ENCODE measurements around the gene DAPK1.

The DAPK1 gene

DNA sequence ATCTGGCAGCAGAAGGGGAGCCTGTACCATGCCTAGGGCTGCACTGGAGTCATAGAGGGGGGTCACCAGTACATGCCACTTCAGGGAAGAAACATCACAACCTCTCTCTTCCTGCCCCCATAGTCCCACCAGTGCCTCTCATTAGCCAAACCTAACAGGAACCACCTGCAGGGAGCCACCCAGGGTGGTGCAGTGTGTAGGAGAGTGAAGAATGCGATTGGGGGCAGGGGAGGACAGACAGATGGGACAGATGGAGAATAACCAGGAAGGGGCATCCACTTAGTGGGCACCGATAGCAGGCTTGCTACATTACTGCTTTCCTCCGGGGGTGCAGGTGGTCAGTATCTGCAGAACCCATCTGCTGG, 19.2 kb downstream of the DAPK1 start:
- no peak for DNase-seq (ENCODE audit: low spot score)

DNA sequence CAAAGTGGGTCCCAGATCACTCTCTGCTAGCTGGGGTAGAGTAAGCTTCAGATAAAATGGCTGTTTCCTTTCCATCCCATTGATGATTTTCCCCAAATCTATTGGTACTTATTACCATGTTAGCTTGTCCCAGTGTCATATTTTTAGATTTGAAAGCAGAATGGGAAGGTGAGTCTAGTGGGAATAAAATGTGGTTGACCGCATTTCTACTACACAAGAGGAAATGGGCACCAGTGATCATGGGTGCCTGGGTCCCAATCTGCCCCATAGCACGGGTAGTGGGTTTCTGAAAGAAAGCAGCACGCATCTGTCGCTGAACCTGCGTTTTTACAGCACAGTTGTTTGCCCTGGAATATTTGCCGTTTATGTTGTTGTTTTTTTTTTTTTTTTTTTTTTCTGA, 20.1 kb downstream of the DAPK1 start:
- DNase-seq (ENCODE audit: low spot score): no peak

DNA sequence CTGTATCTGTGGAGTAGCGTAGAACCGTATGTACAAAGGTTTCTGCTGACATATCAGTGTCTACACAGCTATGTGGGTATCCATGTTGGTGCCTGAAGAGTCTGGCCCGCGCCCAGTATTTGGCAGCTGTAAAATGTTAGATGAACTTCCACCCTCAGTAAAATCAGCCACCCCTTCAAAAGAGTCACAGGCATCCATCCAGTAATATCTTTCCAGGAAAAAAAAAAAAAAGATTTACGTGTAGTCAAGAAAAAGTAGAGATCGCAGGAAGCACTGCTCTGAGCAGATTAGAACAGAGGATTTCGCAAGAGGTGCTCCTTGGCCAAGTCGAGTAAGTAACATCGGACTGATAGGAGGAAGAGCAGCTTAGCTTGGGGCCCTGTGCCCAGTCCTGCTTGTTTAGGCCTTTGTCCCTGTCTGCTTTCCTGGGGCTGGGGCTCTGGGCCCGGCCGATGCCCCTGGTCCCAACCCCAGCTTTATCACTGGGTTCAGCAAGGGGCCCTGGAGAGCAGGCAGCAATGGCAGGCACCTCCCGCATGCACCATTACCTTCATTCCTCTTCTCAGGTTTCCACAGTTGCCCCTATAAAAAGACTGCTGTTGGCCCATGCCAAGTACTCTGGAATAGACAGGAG, 21.2 kb downstream of the DAPK1 start:
- no peak for DNase-seq (ENCODE audit: low spot score)

DNA sequence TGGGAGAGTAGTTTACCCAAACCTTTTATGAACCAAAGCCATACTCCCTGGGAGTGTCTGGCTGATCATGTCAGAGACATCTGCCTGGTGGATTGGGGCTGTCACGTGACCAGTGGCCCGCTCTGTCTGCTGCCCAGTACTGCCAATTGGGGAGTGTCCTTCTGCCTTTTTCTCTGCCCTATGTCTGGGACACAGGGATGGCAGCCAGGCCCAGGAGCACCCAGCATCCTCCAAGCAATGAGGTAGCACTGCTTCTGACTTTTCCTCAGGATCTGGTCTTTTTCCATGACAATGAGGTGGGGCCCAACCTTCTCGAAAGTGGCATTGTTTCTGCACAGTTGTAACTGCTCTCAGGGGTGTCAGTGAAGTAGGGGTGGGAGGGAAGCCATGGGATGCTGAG, 21.8 kb downstream of the DAPK1 start:
- DNase-seq (ENCODE audit: low spot score): no peak

DNA sequence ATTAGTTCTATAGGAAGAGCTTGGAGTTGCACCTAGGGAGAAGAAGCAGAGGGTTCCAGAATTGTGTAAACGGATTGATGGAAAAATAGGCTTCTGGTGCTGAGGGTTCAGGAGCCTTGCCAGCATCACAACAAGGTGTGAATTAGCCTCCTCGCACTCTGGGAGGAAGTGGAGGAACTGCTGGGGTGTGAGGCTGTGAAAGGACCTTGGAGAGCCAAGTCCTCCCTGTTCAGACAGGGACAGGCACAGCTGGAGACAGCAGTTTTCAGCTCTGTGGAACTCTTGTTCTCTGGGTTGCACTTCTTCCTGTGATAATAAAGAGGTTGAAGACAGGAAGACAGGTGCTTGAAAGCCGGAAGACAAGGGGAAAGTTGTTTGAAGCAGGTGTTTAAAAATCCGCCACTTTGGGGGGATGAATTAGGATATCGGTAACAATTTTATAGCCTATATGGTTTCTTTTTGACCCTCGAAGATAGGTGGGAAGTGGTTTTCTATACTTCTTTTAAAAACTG, 22.6 kb downstream of the DAPK1 start:
- DNase-seq (ENCODE audit: low spot score): no peak

DNA sequence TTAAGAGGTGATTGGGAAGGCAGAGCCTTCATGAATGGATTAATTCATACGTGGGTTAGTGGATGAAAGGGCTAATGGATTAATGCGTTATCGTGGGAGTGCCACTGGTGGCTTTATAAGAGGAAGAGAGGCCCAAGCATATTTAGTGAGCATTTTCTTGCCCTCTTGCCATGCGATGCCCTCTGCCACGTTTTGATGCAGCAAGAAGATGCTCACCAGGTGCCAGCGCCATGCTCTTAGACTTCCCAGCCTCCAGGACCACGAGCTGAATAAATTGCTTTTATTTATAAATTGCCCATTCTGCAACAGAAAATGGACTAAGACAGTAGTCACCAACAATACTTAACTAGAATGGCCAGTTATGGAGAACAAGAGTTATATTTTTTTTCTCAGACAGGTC, 24.2 kb downstream of the DAPK1 start:
- DNase-seq (ENCODE audit: low spot score): no peak

DNA sequence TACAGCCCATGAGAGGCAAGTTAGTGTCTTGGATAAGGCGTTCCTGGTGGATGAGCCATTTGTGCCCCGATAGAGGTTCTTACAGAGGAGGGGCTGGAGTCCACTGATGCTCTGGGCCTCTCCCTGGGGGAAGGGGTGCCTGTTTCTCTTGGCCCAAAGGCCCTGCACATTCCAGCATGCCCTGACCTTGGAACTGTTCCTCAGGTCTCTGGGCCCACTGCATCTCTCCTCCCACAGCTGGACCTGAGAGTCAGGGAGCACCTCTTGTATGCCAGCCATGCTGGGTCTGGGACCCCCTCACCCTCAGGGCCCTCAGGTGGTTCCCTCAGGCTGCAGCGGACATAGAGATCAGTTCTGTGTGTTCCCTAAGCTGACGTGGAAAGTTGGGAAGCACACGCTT, 26.4 kb downstream of the DAPK1 start:
- DNase-seq (ENCODE audit: low spot score): no peak

DNA sequence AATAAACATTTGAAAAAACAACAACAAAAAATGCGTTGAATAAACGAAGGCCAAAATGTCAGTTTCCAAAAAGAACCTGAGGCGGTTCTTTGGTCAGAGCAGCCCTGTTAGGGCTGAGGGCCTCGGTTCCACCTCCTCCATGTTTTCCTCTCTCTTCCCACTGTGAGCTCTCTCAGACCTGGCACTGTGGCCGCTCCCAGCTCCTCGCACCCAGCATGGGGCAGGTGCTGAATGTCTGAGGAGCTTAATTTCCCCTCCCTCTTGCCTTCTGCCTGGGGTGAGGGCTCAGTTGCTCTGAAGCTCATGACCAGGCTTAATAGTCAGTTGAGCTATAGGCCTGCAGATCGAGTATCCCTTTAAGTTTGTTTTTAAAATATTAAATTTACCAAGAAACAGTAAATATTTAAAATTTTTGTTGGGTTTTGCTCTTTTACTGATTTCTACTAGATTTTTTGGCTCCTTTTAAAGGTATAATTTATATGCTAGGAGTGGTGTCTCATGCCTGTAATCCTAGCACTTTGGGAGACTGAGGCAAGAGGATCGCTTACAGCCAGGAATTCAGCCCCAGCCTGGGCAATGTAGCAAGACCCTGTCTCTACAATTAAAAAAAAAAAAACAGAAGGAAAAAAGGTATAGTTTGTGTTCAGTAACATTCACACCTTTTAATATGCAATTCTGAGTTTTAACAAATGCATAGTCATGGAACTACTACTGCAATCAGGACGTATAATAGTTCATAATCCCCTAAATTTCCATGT, 28.1 kb downstream of the DAPK1 start:
- no peak for DNase-seq (ENCODE audit: low spot score)

DNA sequence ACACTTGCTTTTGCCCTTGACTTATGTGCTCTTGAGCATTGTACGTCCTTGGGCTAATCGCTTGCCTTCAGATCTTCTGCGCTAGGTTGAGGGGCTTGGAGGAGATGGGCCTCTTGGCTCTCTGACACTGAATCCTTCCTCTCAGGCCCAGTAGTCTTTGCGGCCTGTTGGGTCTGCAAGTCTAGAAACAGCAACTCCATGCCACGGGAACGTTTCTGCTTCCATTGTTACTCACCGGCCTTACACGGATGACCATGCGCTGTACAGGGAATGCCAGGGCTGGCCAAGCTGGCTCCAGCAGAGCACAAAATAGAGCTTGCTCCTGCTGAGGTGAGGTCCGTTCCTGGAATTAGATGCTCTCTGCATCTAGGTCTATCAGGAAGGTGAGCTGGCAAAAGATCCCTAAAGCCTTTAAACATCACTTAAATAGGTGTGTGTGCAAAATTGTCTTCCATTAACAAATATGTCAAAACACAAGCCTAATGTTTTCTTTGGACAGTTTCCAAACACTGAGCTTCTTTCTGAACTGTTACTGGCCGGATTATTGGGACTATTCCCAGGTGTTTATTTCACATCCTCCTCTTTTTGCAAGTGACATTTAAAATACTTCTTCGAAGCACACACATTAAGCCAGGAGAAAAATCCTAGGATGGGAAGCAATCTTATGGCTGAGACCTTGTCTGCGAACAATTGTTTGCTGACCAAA, 29.7 kb downstream of the DAPK1 start:
- DNase-seq (ENCODE audit: low spot score): no peak

DNA sequence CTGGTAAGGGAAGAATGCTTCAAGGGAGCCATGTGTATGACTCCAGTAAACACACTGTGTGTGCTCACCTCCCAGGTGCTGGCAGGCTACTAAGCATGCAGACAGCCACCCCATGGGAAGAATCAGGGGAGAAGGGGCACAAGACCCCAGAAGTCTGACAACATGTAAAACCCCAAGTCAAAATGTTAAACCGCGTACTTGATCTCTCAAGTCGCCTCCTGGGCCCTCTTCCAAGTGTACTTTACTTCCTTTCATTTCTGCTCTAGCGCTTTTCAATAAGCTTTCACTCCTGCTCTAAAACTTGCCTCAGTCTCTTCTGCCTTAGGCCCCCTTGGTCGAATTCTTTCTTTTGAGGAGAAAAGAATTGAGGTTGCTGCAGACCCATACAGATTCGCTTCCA, 31.3 kb downstream of the DAPK1 start:
- no peak for DNase-seq (ENCODE audit: low spot score)

DNA sequence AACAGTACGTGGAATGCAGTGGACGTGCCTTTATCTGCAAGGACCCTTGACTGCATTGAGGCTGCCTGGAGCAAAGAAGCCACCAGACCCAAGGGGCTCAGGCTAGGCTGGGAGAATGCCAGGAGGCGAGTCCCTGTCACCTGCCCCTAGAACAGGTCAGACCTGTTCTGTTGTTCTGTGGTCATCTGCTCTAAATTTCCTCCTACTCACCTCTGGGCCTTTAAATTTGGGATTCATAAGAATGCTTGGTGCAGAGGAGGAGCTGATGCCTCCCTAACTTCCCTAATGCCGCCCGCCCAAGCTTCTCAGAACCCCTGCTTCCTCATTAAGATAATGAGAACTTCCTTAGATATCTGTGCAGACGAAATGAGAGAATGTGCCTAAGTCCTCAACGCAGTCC, 32.0 kb downstream of the DAPK1 start:
- DNase-seq (ENCODE audit: low spot score): no peak

DNA sequence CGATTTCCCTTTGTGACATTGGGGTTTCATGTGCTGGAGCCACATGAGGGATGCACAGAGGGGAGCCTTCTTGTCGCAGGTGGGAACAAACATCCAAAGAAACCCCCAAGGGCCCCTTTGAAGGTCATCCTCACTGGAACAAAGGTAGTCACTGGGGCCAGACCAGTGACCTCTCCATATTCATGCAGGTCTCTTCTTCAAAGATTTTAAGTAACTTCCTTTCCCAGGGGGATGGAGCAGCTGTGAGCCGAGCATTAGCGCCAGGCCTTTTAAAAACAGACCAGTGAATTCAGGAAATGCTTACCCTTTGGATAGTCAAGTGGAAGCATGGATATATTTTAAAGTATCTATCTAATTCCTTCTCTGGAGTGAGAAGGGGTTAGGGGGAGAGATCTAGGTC, 33.0 kb downstream of the DAPK1 start:
- no peak for DNase-seq (ENCODE audit: low spot score)

DNA sequence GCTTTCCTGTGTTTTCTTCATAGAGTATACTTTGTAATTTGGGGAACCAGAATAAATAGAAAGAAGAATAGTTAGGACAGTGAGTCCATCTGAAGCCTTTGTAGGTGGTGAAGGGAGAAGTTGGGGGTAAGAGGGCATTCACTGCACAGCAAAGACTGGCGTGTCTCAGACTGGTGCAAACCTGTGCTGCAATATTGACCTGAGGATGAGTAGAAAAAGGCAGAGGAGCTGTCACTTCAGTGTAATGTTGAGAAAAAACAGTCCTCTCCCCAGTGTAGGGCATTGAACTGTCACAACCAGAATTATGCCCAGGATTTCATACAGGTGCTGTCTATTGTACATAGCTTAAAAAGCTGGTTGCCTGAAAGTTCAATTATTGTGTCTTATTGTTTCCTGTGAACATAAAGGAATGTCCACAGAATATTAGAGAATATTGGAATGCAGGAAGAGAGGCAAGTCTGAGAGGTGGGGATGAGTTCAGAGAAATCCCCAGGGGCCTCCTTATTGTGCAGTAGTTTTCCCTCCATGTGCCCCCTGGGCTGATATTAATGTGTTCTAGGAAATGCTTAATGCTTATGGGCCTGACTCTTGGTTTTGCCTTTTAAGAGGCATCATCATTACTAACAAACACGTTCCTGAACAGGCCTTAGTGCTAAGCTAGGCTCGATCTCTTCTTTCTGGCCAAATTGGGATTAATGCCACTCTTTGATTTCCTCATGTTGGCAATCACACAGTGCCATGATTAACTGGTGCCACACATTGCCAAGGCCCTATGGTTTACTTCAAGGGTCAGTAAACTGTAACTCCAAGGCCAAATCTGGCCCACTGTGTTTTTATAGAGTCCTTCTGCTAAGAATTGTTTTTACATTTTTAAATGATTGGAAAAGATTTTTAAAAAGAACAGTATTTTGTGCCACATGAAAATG, 34.0 kb downstream of the DAPK1 start:
- DNase-seq (ENCODE audit: low spot score): no peak

DNA sequence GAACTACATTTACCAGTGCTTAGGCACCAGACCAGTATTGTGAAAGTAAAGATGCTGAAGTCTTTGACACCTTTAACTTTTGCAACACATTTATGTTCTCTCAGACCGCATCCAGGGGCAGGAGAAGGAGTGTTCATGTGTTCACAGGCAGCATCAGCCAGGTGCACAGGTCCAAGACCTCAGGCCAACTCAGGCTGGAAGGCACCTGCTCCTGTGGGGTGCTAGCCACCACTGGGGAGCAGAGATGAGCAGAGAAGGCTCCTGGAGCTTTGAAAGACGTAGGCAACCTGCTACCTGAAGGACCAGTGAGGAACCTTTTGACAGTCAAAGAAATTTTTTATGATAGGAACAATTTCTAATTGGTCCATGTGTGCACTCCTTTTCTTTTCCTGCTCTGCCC, 35.6 kb downstream of the DAPK1 start:
- no peak for DNase-seq (ENCODE audit: low spot score)

DNA sequence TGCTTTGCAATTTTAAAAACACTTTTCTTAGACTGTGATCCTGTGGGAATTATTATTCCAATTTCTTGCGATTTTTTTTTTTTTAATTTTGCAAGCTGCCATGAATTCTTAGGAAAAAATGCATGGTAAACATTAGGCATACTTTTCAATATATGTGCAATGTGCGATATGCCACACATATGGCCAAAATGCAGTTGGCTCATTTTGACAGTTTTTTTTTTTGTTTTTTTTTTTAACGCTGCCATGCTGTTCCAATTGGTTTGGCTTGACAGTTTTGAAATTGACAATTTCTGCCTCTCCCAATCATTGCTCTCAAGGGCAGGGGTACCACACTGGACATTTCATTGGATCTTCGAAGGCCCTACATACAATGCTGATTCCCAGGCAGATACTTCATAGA, 36.4 kb downstream of the DAPK1 start:
- no peak for DNase-seq (ENCODE audit: low spot score)

DNA sequence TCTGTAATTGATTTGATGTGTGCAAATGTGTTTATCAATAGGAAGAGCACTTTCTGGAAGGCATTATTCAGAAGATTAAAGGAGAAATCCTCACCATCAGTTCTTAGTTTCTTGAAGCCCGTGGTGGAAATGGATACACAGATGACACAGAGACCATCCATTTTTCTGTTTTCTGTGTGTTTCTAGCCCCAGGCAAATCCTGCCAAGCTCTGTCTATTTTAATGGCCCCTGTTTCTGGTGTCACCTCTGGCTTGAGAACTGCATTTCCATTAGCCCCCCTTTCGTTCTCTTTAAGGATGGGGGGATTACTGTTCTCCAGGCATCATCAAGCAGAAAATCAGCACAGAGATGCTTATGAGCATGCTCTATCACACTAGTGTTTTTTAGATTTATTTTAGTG, 37.3 kb downstream of the DAPK1 start:
- no peak for DNase-seq (ENCODE audit: low spot score)

DNA sequence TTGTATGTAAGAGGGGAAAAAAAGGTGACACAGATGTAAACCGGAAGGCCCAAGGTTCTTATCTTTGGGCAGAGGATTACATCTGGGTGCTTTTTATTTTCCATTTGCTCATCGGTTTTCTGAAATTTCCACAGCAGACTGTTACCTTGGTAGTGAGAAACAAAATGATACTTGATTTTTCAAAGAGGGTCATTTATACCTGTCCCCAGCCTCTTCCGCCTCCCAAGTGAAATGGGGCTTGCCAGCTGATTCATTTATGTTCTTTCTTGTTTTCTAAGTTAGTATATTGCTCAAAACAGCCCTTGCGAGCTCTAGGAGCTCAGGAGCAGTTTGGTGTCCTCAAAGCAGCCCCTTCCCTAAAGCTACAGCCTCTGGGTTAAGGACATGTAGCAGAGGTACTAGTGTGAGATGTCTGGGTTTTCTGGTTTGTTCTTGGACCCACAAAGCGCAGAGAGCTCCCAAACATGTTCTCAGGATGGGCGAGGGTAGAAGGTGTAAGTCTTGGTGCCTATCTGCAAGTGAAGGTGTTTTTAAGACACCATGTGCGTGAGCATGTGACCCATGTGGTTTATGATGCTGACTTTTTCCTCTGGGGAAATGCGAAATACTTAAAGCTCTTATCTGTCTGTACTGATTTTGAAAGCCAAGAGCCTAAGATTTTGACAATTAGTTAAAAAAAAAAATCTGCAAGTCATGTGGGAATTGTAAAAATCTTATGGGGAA, 38.3 kb downstream of the DAPK1 start:
- DNase-seq (ENCODE audit: low spot score): no peak

DNA sequence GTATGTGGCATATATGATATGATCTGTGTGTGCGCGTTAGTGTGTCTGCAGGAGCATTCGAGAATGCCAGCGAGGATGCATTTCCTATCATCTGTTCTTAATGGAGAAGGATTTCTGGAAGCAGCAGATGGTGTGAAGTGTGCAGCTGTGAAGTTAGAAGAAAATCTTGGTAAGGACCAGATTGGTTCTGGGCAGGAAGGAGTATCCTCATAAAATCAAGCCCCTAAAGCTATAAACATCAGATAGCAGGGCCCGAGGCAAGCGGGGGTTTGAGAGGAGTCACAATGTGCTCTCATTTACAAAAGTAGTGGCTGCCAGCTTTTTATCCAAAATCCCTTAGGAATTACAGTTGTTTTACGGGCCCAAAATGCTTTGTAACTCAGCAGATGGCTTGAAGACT, 40.0 kb downstream of the DAPK1 start:
- DNase-seq (ENCODE audit: low spot score): no peak

DNA sequence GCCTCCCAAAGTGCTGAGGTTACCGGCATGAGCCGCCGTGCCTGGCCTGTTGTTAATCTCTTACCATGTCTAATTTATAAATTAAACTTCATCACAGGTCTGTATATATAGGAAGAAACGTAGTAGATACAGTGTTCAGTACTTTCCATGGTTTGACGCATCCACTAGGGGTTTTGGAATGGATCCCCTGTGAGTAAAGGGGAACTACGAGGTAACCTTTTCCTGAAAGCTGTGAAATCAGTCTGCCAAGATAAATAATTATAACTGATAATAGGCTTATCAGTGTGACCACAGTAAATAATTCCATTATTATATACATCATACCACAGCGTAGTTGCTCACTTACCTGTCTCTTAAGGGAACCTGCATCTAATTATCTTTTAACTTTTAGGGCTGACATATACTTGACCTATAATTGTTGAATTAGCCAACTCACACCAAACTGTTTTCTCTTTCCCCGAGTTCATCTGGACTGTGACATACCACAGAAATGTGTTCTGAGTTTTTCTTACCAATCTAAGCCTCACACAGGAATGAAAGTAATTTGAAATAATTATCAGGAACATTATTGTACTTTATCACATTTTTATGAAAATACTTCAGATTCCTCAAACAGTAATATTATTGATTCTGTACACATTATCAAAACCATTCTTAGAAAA, 42.9 kb downstream of the DAPK1 start:
- DNase-seq (ENCODE audit: low spot score): no peak

DNA sequence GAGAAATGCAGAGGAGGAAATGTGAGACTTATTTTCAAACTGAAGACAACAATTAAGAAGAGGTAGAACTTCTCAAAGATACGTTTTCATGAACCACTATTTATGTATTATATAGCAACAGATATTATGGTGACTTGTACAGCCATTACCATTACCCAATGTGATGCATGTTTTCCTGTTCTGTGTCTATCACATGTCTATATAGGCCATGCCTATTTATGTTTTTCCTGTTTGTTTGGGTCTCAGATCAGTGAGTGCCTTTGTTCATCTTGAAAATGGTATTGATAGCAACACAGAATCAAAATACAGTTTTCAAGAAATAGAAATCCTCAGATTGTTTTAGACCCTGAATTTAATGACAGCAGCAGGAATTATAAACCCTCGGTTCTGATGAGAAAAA, 44.0 kb downstream of the DAPK1 start:
- no peak for DNase-seq (ENCODE audit: low spot score)

DNA sequence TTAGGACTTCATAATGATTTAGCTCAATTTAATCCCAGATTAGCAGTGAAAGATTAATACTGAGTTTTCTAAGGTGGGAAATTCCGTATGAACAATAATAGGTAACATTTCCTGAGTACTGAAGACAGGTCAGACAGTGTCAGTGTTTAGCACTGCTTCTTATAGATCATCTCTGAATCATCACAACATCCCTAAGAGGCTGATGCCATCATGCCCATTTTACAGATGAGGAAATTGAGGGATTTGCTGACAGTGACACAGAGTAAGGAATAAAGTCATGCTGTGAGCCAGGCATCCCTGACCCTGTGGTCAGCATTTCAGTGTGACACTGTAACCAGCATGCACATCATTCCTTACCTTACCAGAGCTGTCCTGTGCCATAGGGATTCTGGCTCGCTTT, 44.5 kb downstream of the DAPK1 start:
- no peak for DNase-seq (ENCODE audit: low spot score)
